NK-92 (cell line): ENCODE measurements around the gene TPGS1.

ENCODE experiments used
- DNase-seq: peaks from one replicate; lab custom pipeline; 2025; ENCODE audit not compliant: unreplicated experiment; lab: John Stamatoyannopoulos, UW

The TPGS1 gene

DNA sequence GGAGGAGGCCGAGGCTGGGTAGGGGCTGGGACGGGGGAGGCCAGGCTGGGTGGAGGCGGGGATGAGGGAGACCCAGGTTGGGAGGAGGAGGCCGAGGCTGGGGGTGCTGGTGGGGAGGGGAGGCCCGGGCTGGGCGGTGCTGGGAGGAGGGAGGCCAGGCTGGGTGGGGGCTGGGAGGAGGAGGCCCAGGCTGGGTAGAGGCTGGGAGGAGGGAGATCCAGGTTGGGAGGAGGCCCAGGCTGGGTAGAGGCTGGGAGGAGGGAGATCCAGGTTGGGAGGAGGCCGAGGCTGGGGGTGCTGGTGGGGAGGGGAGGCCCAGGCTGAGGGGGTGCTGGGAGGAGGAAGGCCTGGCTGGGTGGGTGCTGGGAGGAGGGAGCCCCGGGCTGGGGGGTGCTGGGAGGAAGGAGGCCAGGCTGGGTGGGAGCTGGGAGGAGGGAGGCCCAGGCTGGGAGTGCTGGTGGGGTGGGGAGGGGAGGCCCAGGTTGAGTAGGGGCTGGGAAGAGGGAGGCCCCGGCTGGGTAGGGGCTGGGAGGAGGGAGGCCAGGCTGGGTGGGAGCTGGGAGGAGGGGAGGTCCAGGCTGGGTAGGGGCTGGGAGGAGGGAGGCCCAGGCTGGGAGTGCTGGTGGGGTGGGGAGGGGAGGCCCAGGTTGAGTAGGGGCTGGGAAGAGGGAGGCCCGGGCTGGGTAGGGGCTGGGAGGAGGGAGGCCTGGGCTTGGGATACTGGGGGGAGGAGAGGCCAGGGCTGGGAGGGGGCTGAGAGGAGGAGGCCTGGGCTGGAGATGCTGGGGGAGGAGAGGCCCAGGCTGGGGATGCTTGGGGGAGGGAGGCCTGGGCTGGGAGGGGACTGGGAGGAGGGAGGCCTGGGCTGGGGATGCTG is 10.7 kb downstream of the TPGS1 start:
- DNase-seq, result no peak

DNA sequence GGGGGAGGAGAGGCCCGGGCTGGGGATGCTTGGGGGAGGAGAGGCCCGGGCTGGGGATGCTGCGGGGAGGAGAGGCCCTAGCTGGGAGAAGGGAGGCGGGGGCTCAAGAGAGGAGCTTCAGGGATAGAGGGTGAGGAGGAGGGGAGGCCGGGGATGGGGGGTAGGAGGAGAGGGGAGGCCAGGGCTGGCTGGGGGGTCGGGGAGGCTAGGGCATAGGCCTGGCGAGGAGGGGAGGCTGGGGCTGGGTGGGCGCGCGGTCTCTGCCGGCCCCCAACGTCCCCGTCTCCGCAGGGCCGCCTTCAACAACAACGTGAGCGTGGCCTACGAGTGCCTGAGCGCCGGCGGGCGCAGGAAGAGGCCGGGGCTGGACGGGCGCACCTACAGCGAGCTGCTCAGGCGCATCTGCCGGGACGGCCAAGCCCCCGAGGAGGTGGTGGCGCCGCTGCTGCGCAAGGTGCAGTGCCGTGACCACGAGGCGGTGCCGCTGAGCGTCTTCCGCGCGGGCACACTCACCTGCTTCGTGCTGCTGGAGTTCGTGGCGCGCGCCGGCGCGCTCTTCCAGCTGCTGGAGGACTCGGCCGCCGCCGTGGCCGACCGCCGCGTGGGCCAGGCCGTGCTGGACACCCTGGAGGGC is 11.4 kb downstream of the TPGS1 start:
- no peak for DNase-seq

DNA sequence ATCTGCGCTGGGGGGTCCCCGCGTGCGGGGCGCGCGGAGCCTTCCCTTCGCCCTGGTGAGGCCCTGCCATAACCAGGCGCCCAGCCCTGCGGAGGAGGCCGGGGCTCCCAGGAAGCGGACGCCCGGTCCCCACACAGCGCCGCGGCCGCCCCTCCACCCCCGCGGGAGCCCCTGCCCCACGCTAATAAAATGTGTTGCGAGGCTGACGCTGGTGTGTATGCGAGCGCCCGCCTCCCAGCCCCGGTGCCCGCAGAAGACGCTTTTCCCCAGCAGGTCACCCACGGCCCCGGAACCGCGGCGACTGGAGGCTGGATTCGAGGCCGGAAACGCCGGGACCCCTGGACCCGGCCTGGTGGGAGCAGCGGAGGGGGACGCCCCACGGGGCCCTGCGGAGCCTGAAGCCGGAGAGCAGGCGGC is 12.2 kb downstream of the TPGS1 start:
- DNase-seq, result no peak

DNA sequence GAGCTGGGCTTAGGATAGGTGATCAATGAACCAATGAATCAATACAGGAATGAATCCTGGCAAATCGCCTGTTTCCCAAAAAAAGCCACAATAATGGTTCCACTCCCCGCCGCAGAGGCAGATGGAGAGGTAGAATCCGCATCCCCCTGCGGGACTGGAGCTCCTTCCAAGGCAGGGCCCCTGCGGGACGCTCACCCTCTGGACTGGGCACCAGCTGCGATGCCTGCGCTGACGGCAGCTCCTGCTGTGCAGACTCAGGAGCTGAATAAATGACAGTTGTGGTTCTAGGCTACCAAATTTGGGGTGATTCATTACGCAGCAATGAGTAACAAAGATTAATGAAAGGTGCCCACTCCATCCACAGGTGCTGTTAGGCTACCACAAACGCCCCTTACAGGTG is 15.4 kb downstream of the TPGS1 start:
- no peak for DNase-seq

DNA sequence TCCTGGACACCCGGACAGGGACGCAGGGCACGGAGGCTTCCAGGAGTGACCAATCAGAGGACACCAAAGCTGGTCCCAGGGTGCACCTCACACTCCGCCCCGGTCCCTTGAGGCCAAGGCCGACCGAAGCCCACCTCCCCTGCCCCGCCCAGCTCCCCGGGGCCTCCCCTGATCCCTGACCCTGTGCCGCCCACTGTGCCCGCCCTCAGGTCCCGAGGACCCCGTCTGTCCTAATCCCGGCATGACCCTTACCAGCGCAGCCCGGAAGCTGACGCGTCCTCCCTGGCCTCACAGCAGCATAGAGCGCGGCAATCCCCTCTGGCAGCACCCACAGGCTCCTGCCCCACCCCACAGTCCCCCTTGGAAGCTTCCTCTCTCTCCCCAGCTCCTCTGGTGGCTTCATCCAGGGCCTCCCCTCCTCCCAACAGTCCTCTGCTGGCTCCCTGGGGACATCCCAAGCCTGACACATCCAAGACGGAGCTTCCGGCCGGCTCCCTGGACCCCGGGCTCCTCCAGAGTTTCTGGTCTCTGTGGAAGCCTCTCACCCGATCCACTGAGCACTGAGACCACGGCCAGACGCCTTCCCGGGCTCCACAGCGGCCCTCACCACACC is 16.9 kb downstream of the TPGS1 start:
- no peak for DNase-seq

DNA sequence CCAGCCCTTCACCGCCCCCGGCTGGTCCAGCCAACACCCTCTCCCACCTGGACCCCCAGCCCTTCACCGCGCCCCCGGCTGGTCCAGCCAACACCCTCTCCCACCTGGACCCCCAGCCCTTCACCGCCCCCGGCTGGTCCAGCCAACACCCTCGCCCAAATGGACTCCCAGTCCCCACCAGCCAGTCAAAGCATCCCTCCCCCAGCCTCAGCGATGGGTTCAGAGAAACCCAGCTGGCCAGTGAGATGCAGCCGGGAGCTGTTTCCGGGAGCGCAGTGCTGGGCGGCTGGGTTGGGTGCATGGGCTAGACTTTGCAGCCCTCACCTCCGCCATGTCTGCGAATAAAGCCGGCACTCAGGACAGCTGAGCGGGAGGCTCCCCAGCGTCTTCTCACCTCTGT is 17.7 kb downstream of the TPGS1 start:
- DNase-seq, result no peak

DNA sequence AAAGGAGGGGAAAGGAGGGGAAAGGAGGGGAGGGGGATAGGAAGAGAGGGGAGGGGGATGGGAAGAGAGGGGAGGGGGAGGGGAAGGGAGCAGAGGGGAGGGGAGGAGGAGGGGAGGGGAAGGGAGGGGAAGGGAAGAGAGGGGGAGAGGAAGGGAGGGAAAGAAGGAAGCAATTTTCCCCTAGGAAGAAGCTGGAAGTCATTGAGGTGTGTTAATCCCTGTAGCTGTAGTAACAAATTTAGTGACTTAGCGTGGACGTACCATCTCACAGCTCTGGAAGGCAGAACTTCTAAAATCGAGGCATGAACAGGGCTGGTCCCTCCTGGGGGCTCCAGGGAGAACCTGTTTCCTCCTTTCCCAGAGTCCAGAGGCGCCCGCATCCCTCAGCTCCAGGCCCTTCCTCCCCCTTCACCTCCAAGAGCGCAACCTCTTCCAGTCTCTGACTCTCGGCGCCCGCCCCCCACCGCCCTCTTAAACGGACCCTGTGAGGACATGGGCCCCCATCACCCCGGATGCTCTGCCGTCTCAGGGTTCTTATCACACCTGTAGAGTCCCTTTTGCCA is 18.6 kb downstream of the TPGS1 start:
- DNase-seq, result no peak

DNA sequence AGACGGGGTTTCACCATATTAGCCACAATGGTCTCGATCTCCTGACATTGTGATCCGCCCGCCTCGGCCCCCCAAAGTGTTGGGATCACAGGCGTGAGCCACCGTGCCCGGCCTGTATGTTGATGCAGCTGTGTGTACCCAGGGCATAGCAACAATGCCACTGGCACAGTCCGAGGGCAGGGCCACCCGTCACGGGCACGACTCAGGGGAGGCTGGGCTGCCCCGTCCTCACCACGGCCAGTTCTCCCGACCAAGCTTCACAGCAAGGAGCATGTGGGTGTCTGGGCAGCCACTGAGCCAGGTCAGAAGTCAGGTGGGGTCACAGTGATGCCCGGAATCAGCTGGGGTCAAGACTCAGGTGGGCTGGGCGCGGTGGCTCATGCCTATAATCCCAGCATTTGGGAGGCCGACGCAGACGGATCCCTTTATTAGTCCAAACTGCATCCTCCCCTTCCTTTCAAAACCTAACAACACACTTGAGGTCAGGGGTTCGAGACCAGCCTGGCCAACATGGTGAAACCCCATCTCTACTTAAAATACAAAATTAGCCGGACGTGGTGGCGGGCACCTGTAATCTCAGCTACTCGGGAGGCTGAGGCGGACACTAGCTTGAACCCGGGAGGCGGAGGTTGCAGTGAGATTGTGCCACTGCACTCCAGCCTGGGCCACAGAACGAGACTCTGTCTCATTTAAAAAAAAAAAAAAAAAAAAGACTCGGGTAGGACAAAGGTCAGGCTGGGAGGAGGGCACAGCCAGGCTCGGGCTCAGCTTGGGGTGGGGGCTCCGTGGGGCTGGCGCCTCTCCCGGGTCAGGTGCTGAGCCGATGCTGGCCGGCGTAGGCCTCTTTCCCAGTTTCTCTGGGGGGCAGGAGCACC is 23.1 kb downstream of the TPGS1 start:
- no peak for DNase-seq

DNA sequence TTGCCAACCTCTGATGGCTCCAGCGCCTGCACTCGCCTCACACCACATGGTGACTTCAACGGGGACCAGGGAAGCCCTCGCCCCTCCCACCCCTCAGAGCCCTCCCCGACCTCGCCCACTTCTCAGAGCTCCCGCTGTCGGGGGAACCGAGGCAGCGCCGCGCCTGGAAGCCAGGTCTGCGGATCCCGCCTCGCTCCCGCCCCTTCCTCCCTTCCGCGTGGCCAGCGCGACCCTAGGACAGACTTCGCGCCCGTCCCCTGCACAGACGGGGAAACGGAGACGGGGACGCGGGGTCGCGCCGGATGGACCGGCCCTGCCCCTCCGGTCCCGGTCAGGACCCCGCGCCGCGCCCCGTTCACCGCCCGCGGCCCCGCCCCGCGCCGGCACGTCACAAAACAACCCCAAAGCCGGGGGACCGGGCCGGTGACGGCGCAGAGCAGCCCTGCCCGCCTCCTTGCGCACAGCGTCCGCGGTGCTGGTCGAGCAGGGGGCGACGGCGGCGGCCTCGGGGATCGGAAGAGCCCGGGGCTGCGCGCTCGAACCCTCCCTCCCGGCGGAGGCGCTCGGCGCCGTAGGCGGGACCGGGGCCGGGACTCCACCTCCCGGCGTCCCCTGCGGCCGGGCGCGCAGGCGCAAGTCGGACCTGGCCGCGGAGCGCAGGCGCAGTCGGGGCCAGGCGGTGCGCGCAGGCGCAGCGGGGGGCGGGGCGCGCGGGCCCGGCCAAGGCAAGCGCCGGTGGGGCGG is 23.9 kb downstream of the TPGS1 start:
- DNase-seq, result no peak

DNA sequence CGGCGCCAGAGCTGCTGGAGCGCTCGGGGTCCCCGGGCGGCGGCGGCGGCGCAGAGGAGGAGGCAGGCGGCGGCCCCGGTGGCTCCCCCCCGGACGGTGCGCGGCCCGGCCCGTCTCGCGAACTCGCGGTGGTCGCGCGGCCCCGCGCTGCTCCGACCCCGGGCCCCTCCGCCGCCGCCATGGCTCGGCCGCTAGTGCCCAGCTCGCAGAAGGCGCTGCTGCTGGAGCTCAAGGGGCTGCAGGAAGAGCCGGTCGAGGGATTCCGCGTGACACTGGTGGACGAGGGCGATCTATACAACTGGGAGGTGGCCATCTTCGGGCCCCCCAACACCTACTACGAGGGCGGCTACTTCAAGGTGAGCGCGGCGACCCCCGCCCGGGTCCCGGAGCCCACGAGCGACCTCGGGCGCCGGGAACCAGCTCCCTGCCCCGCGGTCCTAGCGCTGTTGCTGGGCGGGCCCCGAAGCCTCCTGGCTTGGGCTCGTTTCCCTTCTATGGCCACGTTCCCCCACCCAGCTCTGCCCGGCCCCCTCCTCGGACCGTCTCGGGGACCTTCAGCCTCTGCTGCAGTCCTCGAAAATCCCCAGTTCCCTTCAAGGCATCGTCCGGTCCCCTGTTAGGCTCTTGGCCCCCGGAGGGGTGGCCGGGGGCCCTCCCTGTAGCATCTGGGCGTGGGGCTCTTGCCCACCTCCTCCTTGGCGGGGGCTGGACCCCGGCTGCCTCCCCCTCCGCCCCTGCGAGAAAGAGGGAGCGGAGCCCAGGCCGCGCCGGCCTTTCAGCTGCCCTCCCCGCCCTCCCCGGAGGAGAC is 24.7 kb downstream of the TPGS1 start, which contains the start of gene CDC34:
Gene CDC34 (plus strand): TSS at position 8 of the 808 bp plus-strand sequence. CDS start 172 bp downstream, at position 180.
- no peak for DNase-seq

DNA sequence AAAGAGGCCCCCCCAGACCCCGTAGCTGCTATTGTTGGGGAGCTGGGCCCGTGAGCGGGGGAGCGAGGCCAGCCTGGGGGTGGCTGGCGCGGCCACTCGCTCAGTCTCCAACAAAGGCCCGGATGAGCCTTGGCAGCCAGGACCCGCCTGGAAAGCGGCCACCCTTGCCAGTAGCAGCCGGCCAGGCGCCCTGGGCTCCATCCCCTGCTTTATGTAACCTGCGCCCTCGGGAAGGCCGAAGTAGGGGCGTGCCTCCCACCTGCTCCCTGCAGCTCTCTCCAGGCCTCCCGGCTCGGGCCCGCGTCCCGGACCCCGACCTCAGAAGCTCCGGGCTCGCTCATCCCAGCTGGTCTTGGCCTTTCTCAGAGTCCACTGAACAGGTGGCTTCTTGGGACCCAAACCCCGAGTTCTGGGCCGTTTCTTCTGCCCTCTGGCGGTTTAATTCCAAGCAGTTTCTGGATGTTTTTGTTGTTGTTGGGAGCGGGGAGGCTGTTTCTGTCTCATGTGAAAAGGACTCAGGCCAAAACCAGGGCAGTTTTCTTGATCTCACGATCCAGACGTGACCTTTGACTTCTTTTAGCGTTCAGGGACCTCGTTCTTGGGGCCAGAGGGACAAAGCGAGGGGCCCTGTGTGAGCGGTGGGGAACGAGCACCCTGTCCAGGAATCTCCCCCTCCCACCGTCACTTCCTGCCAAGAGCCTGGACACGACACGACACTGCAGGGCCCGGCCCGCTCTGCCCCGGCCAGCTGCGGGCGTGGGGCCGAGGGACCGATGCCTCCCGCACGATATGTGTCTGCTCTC is 25.5 kb downstream of the TPGS1 start:
- DNase-seq, result no peak

DNA sequence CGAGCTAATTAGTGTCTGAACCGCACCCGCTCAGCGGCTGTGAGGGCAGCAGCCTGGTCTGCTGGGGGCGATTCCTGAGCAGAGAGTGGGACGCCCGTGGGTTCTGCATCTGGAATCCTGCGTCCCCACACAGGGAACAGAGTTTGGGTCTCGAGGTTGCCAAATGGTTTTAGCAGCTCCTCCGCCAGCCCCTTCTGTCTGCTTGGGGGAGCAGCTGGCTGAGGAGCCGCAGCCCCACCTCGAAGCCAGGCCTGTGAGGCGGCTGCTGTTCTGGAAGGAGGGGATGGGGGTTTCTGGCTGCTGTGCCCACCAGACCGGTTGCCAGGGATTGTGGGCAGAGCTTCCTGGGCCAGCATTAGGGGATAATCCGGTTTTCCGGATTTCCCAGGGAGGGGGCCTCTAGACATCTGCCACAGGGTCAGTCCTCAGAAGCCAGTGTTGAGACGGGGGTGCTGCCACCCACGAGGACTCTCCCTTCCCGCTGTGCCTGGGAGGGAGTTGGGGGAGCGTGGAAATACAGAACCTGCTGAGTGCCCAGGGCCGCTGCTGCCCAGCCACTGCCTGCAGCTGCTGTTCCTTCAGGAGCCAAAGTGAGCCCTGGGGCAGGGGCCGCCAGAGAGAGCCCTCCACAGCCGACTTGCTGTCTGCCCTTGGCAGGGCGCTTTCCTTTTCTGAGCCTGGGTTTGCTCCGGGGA is 26.2 kb downstream of the TPGS1 start:
- no peak for DNase-seq

DNA sequence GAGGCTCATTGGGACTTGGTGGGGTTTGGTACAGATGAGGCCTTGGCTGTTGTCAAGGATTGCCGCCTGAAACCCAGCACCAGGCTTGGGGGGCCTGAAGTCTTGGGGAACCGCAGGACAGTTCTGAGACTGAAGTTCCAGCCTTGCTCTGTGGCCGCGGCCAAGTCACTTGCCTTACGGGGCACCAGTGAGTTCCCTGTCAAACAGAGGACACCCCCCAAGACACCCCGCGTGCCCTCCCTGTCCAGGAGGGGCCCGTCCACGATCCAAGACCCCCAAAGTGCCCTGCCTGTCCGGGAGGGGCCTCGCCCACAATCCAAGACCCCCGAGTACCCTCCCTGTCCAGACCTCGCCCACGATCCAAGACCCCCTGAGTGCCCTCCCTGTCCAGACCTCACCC is 26.8 kb downstream of the TPGS1 start:
- DNase-seq, result no peak

DNA sequence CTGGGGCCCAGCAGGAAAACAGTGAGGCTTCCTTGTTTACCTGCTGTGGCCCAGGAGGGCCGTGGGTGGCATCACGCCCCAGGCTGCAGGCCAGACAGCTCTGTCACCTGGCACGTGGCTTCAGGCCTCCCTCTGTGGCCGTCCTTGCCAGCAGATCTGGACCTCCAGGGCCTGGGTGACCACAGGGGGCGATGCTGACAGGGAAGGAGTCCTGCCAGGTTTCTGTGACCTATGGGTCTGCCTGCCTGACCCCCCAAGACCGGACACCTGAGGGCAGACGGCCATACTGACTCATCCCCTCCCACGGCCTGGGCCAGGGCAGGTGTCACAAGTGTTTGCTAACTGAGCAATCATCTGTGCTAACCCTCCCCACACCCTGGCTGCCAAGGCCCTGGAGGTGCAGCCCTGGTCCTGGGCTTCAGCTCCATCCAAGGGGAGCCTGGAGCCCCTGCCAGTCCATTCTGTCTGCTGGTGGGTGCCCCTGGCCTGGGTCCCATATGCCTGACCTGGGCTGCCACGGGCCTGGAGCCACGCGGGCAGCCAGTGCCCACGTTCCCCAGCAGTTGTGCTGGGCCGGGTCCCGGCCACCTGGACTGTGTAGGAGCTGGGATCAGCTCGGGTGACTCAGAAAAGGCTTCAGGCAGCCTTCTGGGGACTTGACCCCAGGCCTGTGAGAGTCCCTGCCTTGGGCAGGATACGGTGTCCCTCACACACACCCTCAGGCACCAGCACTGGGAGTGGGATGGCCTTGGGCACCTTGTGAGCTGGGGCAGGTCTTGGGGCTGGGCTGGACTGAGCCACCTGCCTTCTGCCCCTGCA is 27.9 kb downstream of the TPGS1 start:
- no peak for DNase-seq

DNA sequence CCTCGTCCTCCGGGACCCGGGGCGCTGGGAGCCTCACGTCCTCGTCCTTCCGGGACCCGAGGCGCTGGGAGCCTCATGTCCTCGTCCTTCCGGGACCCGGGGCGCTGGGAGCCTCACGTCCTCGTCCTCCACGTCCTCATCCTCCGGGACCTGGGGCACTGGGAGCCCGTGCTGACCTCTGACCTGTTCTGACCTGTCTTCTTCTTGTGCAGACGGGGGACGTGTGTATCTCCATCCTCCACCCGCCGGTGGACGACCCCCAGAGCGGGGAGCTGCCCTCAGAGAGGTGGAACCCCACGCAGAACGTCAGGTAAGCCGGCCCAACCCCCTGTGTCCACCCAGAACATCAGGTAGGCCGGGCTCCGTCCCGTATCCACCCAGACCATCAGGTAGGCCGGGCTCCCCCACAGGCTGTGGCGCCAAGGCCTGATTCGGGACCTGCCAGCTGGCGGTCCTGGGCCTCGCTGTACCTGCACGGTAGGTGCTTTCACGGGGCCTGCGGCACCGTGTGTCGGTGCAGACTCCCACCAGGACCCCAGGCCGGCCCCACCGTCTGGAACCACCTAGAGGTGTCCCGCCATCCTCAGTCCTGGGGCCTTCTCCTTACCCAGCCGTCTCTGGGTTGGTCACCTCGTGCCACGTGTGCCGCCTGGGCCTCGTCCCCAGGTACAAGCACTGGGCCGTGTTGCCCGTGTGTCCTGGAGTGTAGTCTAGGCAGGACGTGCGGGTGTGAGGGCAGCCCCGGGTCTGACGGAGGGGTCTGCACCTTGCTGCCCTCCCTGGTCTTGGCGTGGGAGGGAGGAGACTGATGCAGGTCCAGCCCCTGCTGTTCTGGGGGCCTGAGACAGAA is 29.0 kb downstream of the TPGS1 start:
- DNase-seq, result no peak

DNA sequence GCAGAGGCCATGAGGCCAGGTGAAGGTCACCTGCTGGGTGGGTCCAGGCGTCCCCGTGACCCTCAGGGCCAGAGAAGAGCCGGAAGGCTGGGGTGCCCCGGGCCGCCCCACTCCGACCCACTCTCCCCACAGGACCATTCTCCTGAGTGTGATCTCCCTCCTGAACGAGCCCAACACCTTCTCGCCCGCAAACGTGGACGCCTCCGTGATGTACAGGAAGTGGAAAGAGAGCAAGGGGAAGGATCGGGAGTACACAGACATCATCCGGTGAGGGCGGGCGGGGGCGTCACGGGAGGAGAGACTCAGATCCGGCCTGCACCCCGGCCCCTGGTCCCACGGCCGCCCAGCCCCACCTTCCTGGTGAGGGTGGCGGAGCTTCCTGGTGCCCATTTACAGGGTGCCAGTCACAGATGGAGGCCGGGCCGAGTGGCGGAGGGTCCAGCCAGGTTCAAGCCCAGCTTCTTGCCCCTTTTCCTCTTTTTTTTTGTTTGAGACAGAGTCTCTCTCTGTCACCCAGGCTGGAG is 29.6 kb downstream of the TPGS1 start:
- DNase-seq, result no peak
